T-helper 1 cell treated with Interleukin-12 subunit alpha and Interleukin-12 subunit beta and Interleukin-4 antibody, amounts not matched to agents 30 ng/mL and 1 ng/mL, for 36 hours (primary cell): ENCODE results near the gene FAM236B. TPM values are rescaled to one million over a fixed set of nuclear protein-coding genes. Genes with fewer than 3 reads are reported as not detected.
"Not testable (repeated sequence)": the region's sequence is repeated elsewhere in the genome, so short reads cannot be mapped to it uniquely, and the experiment has no call there.

Experiments
- intact Hi-C: fragments of 100-400 bp; cut with micrococcal nuclease; formaldehyde crosslinking; loops from one replicate; pipeline ENCODE4 v1.15.1; 2024
- total RNA-seq: library from RNA; stranded (reverse); gene quantifications from 2 replicates; pipeline ENCODE4 v1.2.3, GENCODE V29; 2022

The FAM236B gene
- not detected in 2 replicates for total RNA-seq

DNA sequence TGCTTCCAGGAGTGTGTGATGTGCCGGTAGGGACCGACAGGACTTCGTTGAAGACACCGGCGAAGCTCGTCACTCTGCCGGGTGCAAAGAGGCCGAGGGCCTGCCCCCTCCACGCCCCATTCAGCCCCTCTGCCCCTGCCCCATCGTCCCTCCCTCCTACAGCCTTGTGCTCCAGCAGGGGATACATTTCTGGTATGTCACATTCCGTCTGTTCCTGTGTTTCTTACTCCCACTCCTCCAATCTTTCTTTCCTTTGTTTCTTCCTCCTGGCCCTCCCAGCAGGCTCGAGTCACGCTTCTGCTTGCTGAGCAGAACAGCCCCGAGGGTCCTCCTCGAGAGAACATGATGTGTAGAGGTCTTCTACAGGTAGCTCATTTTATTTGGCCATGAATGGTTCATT is at the start of gene FAM236B:
Gene FAM236B (minus strand): TSS at position 101 of the 400 bp plus-strand sequence. CDS start 100 bp downstream, at position 1.
- intact Hi-C loops = not testable (repeated sequence)

DNA sequence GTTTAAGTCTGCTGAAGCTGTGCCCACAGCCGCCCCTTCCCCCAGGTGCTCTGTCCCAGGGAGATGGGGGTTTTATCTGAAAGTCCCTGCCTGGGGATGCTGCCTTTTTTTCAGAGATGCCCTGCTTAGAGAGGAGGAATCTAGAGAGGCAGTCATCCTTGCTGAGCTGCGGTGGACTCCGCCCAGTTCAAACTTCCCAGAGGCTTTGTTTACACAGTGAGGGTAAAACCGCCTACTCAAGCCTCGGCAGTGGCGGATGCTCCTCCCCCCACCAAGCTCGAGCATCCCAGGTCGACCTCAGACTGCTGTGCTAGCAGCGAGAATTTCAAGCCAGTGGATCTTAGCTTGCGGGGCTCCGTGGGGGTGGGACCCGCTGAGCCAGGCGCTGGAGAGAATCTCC is 48.2 kb upstream of the FAM236B start:
- intact Hi-C loops = not testable (repeated sequence)

DNA sequence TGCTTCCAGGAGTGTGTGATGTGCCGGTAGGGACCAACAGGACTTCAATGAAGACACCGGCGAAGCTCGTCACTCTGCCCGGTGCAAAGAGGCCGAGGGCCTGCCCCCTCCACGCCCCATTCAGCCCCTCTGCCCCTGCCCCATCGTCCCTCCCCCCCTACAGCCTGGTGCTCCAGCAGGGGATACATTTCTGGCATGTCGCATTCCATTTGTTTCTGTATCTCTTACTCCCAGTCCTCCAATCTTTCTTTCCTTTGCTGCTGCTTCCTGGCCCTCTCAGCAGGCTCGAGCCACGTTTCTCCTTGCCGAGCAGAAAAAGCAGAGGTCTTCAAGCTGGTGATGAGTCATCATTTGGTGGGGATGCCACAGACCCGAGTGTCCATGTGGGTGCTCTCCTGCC is 25.6 kb upstream of the FAM236B start, which contains the start of gene FAM236D:
Gene FAM236D (minus strand): TSS at position 101 of the 400 bp plus-strand sequence. CDS start 100 bp downstream, at position 1.
- intact Hi-C loops = not testable (repeated sequence)

DNA sequence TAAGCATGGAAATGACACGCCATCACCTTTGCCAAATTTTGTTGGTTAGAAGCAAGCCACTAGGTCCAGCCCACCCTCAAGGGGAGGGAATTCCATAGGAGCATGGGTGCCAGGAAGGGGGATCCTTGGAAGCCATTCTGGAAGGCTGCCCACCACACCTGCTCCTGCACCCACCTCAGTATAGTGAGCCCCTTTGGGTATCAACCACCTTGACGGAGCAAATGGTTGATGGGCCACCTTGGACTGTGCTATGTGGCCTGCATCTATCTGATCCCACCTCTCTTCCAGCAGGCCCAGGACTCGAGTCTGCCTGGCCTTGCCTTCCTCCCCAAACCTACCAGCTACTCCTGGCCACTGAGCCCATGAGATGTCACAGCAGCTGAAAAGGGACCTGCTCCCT is 7.9 kb upstream of the FAM236B start:
- intact Hi-C loops = not testable (repeated sequence)

DNA sequence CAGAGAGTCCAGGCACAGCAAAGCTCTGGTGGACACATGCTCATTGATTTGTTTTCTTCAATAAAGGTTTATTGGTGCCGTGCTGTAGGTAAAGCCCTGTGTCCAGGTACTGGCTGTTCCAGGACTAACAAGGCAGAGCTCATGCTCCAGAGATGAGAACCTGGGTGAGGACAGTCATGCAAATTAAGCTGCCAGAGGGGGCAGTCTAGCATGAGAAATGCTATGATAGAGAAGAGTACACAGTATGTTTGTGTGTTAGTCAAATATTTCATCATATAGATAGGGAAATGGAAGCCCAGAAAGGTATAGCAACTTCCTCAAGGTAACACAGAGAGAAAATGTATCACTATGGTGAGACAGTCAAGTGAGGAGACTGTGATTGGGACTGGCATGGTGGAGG is 5.7 kb upstream of the FAM236B start:
- intact Hi-C loops = not testable (repeated sequence)

DNA sequence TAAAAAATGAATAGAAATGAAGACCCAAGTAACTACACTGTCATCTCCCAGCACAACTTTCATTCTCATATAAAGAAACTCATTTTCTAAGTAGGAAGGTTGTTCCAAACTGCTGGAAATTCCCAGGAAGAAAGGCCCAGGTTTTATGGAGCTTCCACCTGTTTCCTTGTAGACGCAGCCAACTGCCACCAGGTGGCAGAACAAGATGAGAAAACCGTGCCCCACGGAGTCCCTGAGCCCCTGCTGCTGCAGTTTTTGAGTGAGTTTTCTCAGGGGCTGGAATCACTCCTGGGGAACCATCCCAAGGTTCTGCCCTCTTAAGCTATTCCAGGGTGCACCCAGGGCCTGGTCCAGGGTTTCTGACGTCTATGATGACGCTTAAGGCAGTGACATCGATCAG is 1.5 kb upstream of the FAM236B start:
- intact Hi-C loops = not testable (repeated sequence)

DNA sequence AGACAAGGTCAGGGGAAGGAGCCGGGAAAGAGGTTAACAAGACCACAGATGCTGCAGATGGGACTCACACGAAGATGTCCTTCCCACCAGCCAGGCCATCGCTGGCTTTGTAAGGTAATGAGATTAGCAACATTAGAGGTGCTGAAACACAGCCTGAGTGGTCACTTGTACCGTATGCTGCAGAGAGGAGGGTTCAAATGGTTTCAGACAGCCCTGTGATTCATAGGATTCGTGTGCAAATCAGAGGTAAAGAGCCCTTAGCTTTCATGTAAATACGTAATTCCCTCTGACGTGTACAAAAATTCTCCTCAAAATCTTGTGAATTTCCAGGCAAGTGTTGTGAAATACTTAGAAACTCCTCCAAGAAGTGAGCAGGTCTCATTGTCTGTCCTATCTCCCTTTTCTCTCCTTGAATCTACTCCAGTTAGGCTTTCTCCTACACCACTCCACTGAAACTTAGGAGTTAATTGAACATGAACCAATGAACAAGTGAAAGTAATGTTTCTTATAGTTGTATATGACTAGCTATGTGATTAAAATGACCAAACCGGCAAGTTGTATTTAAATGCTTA is 991 bp upstream of the FAM236B start:
- intact Hi-C loops = not testable (repeated sequence)

DNA sequence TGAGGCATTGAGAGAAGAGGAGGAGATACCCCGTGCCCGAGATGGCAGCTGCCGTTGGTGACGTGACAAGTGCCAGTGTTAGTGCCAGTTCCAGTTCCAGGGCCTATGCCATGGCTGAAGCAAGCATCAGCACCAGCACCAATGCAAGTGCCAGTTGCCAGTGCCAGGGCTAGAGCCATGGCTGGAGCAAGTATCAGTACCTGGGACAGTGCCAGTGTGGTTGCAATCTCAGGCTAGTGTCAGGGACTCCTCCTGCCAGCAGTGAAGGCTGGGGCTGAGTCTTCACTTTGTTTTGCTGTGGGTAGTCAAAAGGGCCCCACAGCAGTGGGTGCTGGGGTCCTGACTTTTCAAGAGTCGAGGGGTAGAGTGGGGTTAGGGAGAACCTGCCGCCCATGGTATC is 4.3 kb downstream of the FAM236B start:
- intact Hi-C loops = not testable (repeated sequence)

DNA sequence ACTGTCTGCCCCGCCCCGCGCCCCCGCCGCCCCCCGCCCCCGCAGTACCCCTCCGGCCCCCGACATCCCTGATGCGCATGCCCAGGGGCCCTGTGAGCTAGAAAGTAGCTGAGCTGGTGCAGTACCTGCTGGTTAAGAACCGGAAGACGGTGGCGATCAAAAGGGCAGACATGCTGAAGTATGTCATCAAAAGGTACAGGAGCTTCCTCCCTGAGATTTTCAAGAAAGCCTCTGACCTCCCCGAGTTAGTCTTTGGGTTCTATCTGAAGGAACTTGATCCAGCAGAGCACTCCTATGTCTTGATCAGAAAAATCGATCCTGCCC is 5.0 kb downstream of the FAM236B start:
- intact Hi-C loops = not testable (repeated sequence)

DNA sequence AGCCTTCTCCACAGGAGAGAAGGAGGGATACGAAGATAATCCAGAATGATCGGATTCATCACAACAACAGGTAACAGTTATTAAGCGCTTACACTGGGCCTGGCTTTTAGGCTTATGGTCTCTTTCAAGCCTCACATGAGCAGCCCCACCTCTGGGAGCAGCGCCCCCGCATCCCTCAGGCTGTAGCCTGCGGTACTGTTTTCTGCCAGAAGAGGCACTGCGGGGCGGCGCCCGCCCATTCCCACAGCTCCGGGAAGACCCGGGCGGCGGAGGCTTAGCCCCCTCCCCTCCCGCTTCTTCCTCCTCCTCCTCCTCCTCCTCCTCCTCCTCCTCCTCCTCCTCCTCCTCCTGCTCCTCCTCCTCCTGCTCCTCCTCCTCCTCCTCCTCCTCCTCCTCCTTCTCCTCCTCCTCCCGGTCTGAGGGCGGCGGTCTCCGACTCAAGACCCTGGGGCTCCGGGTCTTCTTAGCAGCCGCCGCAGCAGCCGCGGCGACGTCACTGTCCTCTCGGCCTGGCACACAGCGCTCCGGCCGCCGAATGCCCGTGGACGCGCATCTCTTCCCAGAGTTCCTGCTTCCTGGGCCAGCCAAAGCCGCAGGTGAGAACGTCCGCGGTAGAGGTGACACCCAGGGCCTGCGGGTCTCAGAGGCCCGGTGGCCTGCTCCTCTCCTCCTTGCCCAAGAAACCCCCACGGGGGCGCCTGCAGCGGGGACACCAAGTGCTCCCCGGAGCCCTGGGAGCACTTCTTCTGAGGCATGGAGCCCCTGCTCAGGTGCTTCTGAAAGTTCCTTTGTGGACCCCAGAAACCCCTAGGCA is 5.6 kb downstream of the FAM236B start, which contains the start of gene DMRTC1B:
Gene DMRTC1B (plus strand): TSS at position 238 of the 814 bp plus-strand sequence. CDS start 68,246 bp downstream, outside the sequence.
- intact Hi-C loops = not testable (repeated sequence)

DNA sequence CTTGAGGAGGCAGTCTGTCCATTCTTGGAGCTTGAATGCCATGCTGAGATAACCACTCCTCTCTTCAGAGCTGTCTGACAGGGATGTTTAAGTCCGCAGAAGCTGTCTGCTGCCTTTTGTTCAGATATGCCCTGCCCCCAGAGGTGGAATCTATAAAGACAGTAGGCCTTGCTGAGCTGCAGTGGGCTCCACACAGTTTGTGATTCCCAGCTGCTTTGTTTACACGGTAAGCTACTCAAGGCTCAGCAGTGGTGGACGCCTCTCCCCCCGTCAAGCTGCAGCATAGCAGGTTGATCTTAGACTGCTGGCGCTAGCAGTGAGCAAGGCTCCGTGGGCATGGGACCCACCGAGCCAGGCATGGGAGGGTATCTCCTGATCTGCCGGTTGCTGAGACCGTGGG is 22.0 kb downstream of the FAM236B start:
- intact Hi-C loops = not testable (repeated sequence)

DNA sequence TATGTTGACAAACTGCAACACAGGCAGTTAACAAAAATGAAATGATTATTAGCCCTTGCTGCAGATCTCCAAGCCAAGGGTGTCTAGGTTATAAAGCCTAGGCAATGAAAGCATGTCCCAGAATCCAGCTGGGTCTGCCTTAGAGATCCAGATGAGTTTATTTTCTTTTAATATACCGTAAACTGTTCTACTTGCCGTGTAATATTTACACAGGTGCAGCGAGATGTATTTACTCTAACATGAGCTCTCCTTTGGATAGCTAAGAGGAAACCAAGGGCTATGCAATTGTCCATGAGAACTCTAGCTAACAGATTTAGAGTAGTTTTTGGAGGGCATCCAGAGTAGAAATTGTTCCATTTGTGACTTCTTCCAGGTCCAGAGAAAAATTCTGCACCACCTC is 33.9 kb downstream of the FAM236B start:
- intact Hi-C loops = not testable (repeated sequence)

DNA sequence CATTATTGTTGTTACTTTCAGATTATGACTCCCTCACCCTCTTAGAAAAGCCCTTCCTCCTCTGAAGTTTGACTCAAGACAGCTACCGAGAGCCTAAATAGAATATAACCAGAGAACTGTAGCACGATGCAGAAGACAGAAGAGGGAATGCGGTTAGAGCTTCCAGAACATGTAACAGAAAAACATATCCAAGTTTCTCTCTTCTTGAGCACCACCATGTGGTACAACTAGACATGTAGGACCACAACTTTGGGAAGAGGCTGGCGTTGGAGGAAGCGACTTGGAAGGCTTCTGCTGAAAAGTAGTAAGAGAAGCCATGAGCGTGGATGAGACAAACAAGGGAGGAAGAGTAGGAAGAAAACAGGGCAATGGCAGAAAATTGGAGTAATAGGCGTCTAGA is 36.9 kb downstream of the FAM236B start:
- intact Hi-C loops = not testable (repeated sequence)

DNA sequence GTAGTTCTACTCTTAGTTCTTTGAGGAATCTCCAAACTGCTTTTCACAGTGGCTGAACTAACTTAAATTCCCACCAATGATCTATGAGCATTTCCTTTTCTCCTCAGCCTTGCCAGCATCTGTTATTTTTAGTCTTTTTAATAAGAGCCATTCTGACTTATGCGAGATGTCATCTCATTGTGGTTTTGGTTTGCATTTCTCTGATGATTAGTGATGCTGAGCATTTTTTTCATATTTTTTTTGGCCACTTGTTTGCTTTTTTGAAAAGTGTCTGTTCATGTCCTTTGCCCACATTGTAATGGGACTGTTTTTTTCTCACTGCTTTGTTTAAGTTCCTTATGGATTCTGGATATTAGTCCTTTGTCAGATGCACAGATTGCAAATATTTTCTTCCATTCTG is 46.9 kb downstream of the FAM236B start:
- intact Hi-C loops = no loop called here

DNA sequence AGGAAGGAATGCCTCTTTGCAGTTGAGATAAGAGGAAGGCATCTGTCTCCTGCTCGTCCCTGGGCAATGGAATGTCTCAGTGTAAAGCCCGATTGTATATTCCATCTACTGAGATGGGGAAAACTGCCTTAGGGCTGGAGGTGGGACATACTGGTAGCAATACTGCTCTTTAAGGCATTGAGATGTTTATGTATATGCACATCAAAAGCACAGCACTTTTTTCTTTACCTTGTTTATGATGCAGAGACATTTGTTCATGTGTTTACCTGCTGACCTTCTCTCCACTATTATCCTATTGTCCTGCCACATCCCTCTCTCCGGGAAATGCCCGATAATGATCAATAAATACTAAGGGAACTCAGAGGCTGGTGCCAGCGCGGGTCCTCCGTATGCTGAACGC is 48.8 kb downstream of the FAM236B start:
- intact Hi-C loops = not testable (repeated sequence)

Other genes with a start within 250 kb of the FAM236B start
- 32.0 and 36.8 TPM in 2 replicates for gene HDAC8, start 209.8 kb downstream of the FAM236B start, total RNA-seq
- gene PHKA1, start 68.4 kb downstream of the FAM236B start, total RNA-seq = 1.8 and 2.1 TPM in 2 replicates
- gene DMRTC1B, start 5.8 kb downstream of the FAM236B start, total RNA-seq = not detected in 2 replicates
- not detected in 2 replicates for gene FAM236D, start 25.6 kb upstream of the FAM236B start, total RNA-seq
- not detected in 2 replicates for gene FAM236C, start 130.0 kb upstream of the FAM236B start, total RNA-seq
- gene FAM236A, start 155.5 kb upstream of the FAM236B start, total RNA-seq = not detected in 2 replicates
- gene DMRTC1, start 161.2 kb upstream of the FAM236B start, total RNA-seq = not detected in 2 replicates
- not detected in 2 replicates for gene PABPC1L2B, start 220.3 kb upstream of the FAM236B start, total RNA-seq